Psoas muscle (tissue), 8 donors: ENCODE measurements around the gene MIER2. TPM values are rescaled to one million over a fixed set of nuclear protein-coding genes. Genes with fewer than 3 reads are reported as not detected.

Source experiments
- ATAC-seq, 4 donors: fragments of 200-7000 bp; cut with Tn5 transposase; one replicate each; pipeline ENCODE4 v1.9.1; 2020; ENCODE audit warnings: moderate library complexity in 3 of 4, mild to moderate bottlenecking in 2 of 4
- DNase-seq, 2 donors: peaks; one replicate each; pipeline ENCODE4 v3.0.0-alpha.2; 2020
- H3K27ac ChIP-seq: fragments of 200-600 bp; one replicate; pipeline ENCODE4 v1.8.0; 2022
- H3K27me3 ChIP-seq, 3 donors: fragments of 200-600 bp in 1 of 3; one replicate each; pipeline versions ENCODE4 v1.6.1 to v1.8.0; 2013 to 2022; ENCODE audit warnings: low read length in 2 of 3, mild to moderate bottlenecking in 2 of 3, moderate library complexity in 1 of 3; ENCODE audit not compliant: insufficient read depth in 3 of 3
- H3K36me3 ChIP-seq, 2 donors: fragments of 200-600 bp in 1 of 2; one replicate each; pipeline versions ENCODE4 v1.6.1 to v1.8.0; 2013 to 2022; ENCODE audit warnings: low read depth in 1 of 2, mild to moderate bottlenecking in 1 of 2, moderate library complexity in 1 of 2; ENCODE audit not compliant: insufficient read depth in 1 of 2
- H3K4me1 ChIP-seq: fragments of 200-600 bp; one replicate; pipeline ENCODE4 v1.8.0; 2022
- H3K4me3 ChIP-seq: fragments of 200-600 bp; one replicate; pipeline ENCODE4 v1.8.0; 2022; ENCODE audit warnings: mild to moderate bottlenecking
- H3K9me3 ChIP-seq: fragments of 200-600 bp; one replicate; pipeline ENCODE4 v1.8.0; 2022
- CTCF ChIP-seq: fragments of 200-600 bp; IDR thresholded peaks from one replicate; pipeline ENCODE4 v1.8.0; 2022; ENCODE audit warnings: antibody characterized with exemption
- WGBS, 3 donors: extraction: QIAGEN DNeasy Blood & Tissue Kit; methylation state at CpG; one replicate each; pipeline versions ENCODE4 v1.1.6 to v1.1.7; 2013; 5-methylcytosine and 5-hydroxymethylcytosine counted together
- intact Hi-C, 2 donors: fragments of 100-400 bp; cut with DNase I; formaldehyde crosslinking; loops; one replicate each; pipeline versions ENCODE4 v1.11.0 to v1.14.2; 2022
- polyA plus RNA-seq, 3 donors: library from polyadenylated mRNA; stranded (reverse); fragments of 200-250 nt; gene quantifications; one replicate each; pipeline ENCODE4 v1.2.3, GENCODE V29; 2013
- total RNA-seq, 4 donors: library from RNA; stranded (reverse); fragmentation: NEBNext Ultra II Directional in 2 of 4; extraction: Animal tissue kit (Norgen Biotek cat#: 25700) in 2 of 4; gene quantifications; one replicate each; pipeline versions ENCODE4 v1.2.1 to v1.2.4, GENCODE V29; 2021 to 2023
- donor health status: healthy with polysubstance abuse.
- donor health status: DM: no; HTN: no; CAD: no; lungs with moderate emphysema.
- donor health status: Bipolar disorder and iron deficiency.
- donor health status: healthy.
- donor health status: DM: yes; HTN: yes; CAD: no.
- donor health status: DM: no; HTN: no; CAD: no.
- donor health status: DM: no; HTN: no; CAD: no.
- donor health status: DM: yes; HTN: yes; CAD: no.

MIER2 gene
- total and polyA plus RNA-seq, 7 donors, result 13.3 to 22.2 (median 19.1) TPM

- H3K9me3 ChIP-seq, result no peaks in the 10 kb centered on the region
- 90 to 92% (median 90%) methylated on average over 16 of the region's 16 CpGs for WGBS, 3 donors
- ATAC-seq (no peak), DNase-seq (no peak)
- no peak for TF ChIP-seq CTCF
- peaks cover 0 to 38% (median 6%) of the 10 kb centered on the region in 3 donors for H3K27me3 ChIP-seq
- H3K4me3 ChIP-seq, result no peak overlapping the region
- no peak overlapping the region for H3K27ac ChIP-seq
- intact Hi-C loops, result loop anchor here in 1 of 2 donors (10.0 kb wide), 1 partner anchor 105 kb away; no protein-coding TSS in a partner anchor
- no peaks in the 10 kb centered on the region for H3K4me1 ChIP-seq
- H3K36me3 ChIP-seq, result no peaks in the 10 kb centered on the region
These were observed 35.2 kb upstream of the MIER2 start for GRCh38 chr19:379796-380195.

DNA sequence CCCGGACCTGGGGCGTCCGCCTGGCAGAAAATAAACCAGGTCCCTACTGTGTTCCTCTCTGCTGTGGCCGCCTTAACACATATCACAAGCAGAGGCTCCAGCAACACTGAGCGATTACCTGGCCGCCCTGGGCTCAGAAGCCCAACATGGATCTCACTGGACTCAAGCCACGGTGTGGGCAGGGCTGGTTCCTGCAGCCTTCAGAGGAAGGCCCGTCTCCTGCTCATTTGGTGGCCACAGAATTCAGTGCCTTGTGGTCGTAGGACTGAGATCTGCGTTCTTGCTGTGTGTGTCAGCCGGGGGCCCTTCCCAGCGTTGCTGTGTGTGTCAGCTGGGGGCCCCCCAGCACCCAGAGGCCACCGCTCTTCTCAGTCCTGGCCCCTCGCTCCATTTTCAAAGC is 34.1 kb upstream of the MIER2 start:
- no peak for DNase-seq
- 80 to 87% (median 84%) methylated on average over 14 of the region's 14 CpGs for WGBS, 3 donors
- Histone ChIP-seq H3K4me3 (no peak overlapping the region), H3K27ac (no peak overlapping the region), H3K36me3 (no peaks in the 10 kb centered on the region), H3K4me1 (no peaks in the 10 kb centered on the region), H3K9me3 (no peaks in the 10 kb centered on the region), H3K27me3 (peaks cover 0 to 48% (median 10%) of the 10 kb centered on the region in 3 donors)
- intact Hi-C loops, result no loop called here
- no peak for ATAC-seq
- no peak for TF ChIP-seq CTCF

- H3K4me1 ChIP-seq, result no peaks in the 10 kb centered on the region
- DNase-seq (no peak), ATAC-seq (no peak)
- 47 to 65% (median 50%) methylated on average over 37 to 38 of the region's 38 CpGs for WGBS, 3 donors
- no peaks in the 10 kb centered on the region for H3K36me3 ChIP-seq
- TF ChIP-seq CTCF, result no peak
- peaks cover 0 to 41% (median 10%) of the 10 kb centered on the region in 3 donors for H3K27me3 ChIP-seq
- no peak overlapping the region for H3K4me3 ChIP-seq
- intact Hi-C loops, result no loop called here
- no peak overlapping the region for H3K27ac ChIP-seq
- H3K9me3 ChIP-seq, result no peaks in the 10 kb centered on the region
These were observed 33.4 kb upstream of the MIER2 start for GRCh38 chr19:377801-378581.

DNA sequence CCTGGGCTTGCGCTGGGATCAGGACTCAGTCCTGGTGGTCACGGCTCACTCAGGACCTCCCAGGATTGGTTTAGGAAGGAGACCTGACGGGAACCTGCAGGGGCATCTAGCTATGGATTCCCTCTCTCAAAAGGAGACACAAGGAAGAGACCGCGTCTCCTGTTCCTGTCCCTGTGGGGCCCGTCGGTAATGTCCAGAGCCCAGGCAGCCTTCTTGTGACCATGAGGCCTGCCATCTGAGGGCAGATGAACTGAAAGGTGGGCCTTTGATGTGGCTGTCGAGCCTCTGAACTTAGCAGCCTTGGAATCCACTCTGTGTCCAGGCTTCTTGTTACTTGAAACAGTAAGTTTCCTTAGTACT is 31.5 kb upstream of the MIER2 start:
- ATAC-seq, result no peak
- TF ChIP-seq CTCF, result no peak
- Histone ChIP-seq H3K36me3 (no peaks in the 10 kb centered on the region), H3K9me3 (no peaks in the 10 kb centered on the region), H3K27me3 (peaks cover 0 to 52% (median 14%) of the 10 kb centered on the region in 3 donors), H3K4me1 (no peaks in the 10 kb centered on the region), H3K4me3 (no peak overlapping the region), H3K27ac (no peak overlapping the region)
- intact Hi-C loops, result no loop called here
- no peak for DNase-seq
- 84 to 90% (median 88%) methylated on average over 8 of the region's 8 CpGs for WGBS, 3 donors
